Fibroblast of upper back skin (primary cell): ENCODE measurements around the gene U2SURP.
"Not testable (repeated sequence)": the region's sequence is repeated elsewhere in the genome, so short reads cannot be mapped to it uniquely, and the experiment has no call there.

Experiments used
- DNase-seq: peaks from one replicate; pipeline ENCODE4 v3.0.0-alpha.2; 2013

U2SURP gene

DNA sequence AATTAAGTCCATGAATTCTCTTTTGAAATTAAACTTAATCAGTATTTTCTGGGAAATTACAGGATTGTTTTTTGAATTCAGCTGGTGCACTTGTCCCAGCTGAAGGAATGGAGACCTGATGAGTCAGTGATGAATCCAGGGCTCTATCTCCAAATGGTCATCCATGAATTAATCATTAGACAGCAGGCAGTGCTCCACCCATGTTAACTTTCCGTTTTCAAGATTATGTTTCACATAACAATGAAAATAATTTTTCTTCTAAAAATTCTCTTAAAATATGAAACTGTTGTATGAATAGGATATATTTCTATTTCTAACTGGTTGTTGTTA is 24.0 kb upstream of the U2SURP start:
- DNase-seq: no peak

DNA sequence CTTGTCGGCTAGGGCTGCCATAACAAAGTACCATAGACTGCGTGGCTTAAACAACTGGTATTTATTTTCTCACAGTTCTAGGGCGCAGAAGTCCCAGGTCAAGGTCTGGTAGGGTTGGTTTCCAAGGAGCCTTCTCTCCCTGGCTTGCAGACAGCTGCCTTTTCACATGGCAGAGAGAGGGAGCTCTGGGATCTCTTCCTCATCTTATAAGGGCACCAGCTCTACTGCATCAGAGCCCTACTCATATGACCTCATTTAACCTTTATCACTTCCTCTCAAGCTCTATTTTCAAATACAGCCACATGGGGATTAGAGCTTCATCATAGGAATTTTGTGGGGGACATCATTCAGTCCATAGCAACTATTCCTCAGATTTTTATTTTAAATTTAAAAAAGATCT is 20.3 kb upstream of the U2SURP start:
- no peak for DNase-seq

- DNase-seq: no peak
Observed at GRCh38 chr3:142982038-142982773, 19.2 kb upstream of the U2SURP start.

DNA sequence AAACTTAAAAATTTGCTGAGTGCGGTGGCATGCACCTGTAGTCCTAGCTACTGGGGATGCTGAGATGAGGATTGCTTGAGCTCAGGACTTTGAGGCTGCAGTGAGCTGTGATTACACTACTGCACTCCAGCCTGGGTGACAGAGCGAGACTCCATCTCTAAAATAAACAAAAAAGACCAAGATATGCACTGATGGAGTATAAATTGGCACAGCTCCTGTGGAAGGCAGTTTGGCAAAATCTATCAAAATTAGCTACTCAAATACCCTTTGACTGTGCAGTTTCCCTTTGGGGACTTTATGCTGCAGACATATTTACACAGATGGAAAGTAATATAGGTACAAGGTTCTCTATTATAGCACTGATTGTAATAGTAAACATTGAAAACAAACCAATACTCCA is 18.1 kb upstream of the U2SURP start:
- DNase-seq: no peak

DNA sequence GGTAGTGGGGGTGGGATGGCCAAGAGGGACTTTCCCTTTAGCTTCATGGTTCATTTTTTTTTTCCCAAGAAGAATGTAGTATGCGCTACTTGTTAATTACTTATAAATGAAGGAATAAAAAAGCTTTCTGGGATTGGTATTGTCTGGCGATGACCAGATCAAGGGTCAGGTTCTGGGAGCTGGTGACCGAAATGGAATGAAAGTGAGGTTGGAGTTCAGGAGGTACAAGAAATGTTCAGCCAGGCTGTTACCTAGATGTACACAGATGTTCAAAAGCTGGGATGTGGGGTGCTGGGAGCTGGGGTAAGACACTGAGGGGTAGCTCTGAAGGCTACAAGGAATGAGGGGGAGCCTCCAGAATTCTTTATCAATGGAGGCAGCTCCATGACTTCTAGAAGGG is 17.1 kb upstream of the U2SURP start:
- DNase-seq: no peak

DNA sequence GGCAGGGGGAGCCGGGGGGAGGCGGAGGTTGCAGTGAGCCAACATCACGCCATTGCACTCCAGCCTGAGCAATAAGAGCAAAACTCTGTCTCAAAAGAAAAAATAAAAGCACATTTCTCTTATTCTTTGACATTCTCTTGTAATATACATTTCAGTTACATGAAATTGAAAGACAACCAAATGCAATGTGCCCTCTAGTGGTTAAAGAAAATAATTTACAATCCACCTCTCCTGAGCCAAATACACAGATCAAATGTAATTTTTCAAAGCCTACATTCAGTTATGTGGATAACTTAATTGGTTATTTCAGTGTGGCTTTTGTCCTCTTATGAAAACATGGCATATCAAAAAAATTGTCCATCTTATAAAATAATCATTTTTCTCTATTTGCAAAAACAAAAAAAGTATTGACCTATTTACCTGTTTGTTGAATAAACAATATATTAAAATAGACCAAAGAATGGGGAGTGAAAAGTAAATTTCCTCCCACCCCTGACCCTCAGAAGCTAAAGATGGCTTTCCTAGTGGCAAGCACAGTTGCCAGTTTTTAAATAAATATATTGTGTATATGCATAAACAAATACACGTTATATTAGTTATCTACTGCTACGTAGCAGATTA is 14.2 kb upstream of the U2SURP start:
- peak; percentile 43 for DNase-seq

- DNase-seq: no peak
Observed at GRCh38 chr3:142987707-142988106, 13.7 kb upstream of the U2SURP start.

- not testable (repeated sequence) for DNase-seq
Observed at GRCh38 chr3:142988221-142988620, 13.1 kb upstream of the U2SURP start.

- not testable (repeated sequence) for DNase-seq
Observed at GRCh38 chr3:142988826-142989225, 12.5 kb upstream of the U2SURP start.

DNA sequence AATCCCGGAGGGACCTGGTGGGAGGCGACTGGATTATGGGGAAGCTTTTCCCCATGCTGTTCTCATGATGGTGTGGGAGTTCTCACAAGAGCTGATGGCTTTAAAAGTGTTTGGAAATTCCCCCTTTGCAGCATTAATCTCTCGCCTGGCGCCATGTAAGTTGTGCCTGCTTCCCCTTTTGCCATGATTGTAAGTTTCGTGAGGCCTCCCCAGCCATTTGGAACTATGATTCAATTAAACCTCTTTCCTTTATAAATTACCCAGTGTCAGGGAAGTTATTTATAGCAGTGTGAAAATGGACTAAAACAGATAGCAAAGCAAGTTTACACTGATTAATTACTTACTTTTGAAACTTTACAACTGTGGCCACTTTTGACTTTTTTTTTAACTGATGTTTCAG is 10.6 kb upstream of the U2SURP start:
- no peak for DNase-seq

DNA sequence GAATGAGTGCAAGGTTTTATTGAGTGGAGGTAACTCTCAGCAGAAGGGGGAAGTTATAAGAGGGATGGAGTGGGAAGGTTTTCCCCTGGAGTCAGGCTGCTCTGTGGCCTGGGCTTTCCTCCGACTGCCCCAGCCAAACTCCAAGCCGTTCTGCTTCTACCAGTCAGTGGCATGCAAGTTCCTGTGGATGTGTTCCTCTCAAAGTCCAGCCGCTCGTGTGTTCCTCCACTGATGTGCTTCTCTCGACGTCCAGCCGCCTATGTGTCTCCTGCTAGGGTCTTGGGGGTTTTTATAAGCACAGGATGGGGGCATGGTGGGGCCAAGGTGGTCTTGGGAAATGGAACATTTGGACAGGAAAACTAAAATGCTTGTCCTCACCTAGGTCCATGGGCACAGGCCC is 9.0 kb upstream of the U2SURP start:
- DNase-seq: no peak

- peak; percentile 64 for DNase-seq
Observed at GRCh38 chr3:142993958-142994442, 7.4 kb upstream of the U2SURP start.

- DNase-seq: no peak
Observed at GRCh38 chr3:142997330-142997729, 4.0 kb upstream of the U2SURP start.

DNA sequence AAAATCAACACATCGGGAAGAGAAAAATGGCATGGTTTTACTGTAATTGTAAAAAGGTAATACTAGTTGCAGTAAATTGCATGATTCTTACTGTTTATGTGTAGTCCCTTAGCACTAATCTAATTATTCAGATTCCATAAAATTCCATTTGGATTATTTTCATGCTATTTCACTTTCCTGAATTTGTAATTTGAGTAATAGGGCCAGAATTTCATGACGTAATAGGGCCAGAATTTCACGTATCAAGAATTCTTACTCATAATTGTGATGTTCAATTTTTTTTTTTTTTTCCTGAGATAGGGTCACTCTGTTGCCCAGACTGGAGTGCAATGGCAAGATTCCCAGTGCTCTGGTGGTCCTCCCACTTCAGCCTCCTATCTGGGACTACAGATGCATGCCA is 2.9 kb upstream of the U2SURP start:
- peak; percentile 60 for DNase-seq

GRCh38 chr3:142999881-143000280 is 1.5 kb upstream of the U2SURP start:
- DNase-seq: no peak

DNA sequence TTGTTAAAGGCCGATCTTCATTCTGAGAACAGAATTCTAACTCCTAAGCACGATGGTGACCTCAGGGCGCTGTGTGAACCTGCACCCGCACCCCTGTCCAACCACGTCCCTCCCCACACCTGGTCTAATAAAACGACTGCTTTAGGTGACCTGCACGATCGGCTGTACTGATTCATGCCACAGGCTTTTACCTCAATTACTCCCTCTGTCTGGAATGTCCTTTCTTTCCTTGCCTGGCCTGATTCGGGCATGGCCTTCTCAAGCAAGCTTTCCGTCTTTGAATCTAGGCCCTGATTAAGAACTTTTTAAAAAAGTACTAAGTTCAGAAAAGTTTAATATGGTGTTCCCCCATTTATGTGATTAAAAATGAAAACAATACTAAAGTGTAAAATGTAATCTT is 842 bp upstream of the U2SURP start:
- DNase-seq: peak; percentile 57

DNA sequence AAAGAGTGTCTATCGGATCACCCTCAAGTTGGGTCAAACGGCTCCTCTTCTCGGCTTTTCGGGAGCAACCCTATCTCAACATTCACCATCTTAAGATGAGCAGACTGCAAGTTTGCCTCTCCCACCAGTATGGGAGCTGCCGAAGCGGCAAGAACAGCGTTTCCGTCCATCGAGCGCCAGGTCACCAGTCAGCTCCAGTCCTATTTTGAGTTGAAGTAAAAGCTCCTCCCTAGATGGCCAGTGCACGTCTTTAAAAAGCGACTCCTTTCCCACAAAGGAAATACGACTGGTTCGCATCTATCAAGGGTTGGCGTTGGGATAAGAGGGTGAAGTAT is 369 bp upstream of the U2SURP start:
- DNase-seq: no peak

- no peak for DNase-seq
Observed at GRCh38 chr3:143002083-143002712, 828 bp downstream of the U2SURP start.

DNA sequence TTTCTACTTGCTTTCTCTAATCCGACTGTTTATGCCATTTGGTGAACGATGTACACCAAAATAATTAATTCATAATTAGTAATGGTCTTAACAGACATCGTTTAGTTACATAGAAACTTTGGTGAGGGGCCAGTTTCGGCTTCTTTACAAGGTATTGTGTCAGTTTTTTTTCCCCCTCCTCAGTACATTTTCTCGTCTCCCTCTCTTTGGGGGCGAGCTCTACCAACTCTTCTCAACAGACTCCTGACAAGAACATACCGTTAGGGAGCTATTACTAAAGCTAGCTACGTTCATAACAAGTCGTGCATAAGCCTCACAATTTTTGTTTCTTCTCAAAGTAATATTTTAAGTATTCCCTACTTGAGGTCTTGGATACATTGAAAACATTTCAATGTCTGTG is 1.4 kb downstream of the U2SURP start:
- DNase-seq: no peak

DNA sequence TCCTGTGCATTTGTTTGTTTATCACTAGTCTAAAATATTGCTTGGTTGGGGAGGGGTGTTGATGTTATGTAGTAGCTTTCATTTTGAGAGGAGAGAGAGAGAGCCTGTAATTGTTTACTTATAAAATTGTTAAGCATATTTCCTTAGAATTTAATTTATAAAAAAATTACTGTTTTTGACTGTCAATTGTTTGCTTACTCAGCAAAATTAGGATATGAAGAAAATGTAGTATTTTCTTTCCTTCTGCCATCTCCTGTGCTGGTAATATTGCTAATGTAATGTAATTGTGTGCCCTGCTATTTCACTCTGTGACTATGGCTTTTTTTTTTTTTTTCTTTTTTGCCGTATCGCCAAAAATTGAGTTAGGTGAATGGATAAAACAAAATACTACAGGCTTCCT is 3.5 kb downstream of the U2SURP start:
- DNase-seq: no peak

DNA sequence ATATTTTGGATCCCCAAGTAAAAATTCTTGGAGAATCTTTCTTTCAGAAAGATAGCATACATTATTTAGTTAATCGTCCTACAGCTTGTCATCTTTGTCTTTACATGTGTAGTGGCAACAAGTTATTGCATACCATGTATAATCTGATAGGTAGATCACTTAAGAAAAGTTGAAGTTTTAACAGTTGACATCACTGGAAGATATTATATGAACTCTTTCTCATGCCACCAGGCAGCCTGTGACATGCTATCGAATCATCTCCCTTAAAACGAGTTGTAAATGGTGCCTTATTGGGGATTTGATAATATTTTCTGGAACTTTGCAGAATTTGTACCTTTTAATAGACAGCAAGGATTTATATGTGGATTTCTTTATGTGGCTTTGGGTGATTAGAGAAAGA is 8.7 kb downstream of the U2SURP start:
- DNase-seq: no peak

DNA sequence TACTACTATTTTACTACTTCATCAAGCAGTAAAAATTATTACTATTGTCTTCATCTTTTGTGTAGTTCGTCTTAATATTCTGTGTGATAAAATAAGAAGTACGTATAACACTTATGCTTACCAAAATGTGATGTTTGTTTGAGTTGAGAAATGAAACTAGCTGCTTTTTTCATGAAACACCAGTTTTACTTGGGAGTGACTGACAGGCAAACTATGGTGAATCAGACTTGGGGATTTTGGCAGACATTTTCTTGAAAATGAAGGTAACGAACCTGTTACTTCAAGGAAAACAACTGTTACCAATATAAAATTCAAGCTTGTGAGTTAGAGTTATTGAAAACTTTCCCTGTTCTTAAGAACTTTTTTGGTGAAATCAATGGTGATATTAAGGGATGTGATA is 10.3 kb downstream of the U2SURP start:
- DNase-seq: no peak

GRCh38 chr3:143014921-143015320 is 13.6 kb downstream of the U2SURP start:
- no peak for DNase-seq

DNA sequence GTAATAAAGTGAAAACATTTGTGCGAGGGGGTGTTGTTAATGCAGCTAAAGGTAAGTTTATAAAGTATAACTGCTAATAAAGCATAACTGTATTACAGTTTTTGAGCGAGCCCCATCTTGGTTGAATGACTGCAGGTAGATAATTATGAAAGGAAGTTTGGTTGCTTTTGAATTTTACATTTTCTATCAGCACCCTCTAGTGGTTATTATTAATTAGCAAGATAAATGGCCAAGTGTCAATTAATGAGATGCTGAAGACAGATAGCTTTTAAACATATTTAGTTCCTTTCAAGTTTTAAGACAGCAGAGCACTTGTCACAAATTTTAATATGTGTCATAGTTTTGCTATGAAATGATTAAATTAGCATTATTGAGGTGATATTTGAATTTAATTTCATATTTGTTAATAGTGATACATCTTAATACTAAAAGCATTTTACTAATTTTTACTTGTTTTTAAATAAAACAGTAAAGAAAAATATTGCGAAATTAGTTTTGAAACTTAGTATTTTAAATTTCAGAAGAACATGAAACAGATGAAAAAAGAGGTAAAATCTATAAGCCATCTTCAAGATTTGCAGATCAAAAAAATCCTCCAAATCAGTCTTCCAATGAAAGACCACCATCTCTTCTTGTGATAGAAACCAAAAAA is 15.1 kb downstream of the U2SURP start:
- DNase-seq: no peak
